ENCODE data around the gene DCHS1.

The DCHS1 gene

DNA sequence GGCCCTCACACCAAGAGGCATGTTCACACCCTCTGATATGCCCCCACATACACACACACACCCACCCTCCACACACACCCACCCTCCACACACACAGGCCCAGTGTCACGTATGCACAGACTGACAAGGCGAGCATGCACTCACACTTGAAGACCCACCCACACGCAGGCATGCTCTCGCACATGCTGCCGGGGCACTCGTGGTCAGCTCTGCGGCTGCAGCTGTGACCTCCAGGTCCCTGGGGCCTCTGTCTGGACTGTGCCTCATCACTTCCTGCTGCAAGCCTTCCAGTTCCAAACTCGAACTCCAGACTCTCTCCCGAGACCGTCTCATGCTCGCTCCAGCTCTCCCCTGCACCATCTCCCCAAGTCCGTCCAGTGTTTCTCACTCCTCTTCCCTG lies 9.5 kb downstream of the DCHS1 start:
- DNase-seq (ENCODE audit: low read depth): peak; percentile 61

DNA sequence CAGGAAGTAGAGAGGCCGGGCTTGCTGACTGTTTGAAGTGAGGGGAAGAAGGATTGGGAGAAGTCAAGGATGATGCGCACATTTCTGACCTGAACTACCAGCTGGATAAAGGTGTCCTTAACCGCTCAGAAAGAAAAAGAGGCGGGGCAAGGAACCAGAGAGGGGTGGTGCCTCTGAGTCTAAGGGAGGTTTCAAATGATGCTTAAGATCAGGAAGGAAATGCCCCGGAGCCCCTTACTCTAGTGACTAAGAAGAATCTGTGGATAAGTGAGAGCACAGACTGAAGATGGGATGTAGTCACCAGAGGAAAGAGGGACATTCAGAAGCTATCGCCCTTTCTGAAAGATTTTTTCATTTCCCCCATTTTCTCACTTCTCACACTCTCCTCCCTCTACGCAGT lies 12.7 kb downstream of the DCHS1 start:
- no peak for DNase-seq (ENCODE audit: low read depth)

DNA sequence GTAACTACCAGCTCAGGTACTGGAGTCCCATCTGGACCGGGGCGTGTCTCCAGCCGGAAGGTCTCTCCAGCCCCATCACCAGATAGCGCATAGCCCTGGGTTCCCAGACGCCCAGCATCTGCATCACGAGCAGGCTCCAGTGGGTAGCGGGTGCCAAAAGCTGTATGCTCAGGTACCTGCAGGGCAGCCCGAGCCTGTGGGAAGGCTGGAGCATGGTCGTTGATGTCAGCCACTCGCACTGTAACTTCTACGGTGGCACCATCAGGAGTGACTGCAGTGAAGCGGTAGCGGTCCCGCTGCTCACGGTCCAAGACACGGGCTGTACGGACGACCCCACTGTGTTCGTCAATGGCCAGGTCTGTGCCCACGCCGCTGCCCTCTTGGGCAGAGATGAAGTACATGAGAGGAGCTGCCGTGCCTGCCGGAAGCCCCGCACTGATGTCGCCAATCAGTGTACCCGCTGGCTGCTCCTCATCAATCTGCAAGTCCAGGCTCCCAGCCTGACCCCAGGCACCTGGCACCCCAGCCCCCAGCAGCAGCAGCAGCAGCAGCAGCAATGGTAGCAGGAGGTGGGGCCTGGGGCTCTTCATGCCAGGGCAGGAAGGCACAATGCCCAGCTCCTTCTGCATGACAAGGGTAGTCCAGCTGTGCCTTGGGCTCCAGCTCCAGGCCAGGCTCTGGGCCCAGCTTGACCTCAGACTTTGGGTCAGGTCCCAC lies 14.5 kb downstream of the DCHS1 start:
- DNase-seq (ENCODE audit: low read depth): no peak

DNA sequence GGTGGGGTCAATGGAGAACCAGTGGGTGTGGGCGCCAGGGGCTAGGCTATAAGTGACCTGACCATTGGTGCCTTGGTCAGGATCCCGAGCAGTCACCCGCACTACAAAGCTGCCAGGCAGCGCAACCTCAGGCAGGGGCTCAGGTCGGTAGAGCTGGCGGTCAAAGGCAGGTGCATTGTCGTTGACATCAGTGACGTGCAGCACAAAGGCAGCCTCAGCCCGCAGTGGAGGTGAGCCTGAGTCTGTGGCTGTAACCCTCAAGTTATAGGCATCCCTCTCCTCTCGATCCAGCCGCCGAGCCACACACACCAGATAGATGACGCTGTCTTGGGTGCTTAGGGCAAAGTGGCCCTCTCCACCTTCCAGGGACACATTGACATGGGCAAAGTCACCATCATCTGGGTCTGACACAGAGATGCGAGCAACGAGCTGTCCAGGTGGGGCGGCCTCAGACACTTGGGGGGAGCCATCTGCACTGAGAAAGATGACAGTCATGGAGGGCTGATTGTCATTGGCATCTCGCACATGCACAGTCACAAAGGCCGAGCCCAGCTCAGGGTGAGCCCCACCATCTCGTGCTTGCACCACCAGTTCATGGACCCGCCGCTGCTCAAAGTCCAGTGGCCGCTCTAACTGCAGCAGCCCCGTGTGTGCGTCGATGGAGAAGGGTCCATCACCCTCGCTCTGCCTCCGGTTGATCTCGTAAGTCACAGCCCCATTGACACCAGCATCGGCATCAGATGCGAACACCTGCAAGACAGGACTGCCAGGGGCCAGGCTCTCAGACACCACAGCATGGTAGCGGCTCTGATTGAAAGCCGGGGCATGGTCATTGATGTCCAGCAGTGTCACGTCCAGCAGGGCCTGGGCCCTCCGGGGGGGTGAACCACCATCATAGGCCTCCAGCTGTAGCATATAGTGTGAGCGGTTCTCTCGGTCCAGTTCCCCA lies 15.3 kb downstream of the DCHS1 start:
- no peak for DNase-seq (ENCODE audit: low read depth)

DNA sequence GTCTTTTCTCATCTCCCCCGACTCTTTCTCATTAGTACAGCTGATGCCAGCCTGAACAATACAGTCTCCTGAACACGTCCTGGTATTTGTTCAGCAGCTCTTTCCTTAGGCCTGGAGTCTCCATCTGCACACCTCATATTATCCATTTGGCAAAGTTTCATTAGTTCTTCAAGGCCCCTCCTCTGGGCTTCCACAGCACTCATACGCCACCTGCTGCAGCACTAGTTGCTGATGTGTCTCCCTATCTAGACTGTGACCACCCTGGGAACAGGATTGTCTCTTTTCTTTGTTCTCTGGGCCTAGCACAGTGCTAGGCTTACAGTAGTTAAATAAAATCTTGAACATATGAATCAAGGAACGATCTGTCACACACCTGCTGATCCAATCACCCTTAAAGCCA lies 17.2 kb downstream of the DCHS1 start:
- no peak for DNase-seq (ENCODE audit: low read depth)

DNA sequence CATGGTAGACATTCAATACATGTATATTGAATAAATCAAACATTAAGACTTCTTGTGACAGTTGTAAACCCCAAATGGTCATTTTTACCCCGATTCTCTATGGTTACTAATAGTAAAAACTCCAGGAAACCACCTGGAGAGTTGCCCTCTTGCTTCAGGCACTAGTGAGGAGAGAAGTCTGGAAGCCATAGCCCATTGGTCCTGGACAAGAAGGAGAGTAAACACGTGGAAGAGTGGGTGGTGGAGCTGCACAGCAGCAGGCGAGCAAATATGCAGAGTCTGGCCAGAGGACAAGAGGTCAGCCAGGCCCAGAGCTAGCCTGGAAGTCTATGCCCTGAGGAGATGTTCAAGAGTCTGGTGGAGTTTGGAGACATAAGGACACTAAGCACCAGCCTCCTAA lies 17.7 kb downstream of the DCHS1 start:
- no peak for DNase-seq (ENCODE audit: low read depth)

GRCh38 chr11:6636480-6636879 lies 19.1 kb downstream of the DCHS1 start:
- no peak for DNase-seq (ENCODE audit: low read depth)

DNA sequence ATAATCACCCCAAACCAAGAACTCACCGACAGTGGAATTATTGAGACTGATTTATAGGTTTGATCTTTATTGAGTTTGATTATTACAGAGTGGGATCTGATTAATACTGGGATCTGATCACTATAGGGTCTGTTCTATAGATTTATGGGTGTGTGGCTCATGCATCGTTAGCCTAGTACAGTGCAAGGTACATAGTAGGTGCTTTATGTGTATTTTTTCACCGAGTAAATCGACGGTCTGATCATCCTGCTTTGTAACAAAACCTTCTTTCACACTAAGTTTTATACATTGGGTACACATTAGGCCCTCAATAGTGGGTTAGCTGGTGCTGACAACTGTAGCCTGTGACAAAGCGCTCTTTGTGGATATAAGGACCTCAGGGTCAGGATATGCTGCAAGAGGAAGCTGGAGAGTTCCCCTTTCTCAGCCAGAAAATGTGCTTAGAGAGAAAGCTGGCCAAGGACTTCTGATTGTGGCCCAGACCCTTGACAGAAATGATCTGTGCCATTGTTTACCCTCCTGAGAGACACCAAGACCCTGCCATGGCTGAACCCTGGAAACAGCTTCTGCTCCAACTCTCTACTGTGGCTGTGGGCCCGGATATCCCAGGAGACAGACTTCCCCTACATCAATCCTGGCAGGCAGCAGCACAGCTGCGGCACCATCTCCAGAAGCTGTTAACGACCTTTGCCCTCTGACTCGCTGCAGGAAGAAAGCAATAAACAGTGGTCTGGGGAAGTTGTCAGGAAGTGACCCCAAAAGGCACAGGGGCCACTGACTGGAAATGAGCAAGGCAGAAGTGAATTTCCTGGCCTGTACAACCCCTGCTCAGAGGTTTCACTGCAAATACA lies 20.3 kb downstream of the DCHS1 start:
- DNase-seq (ENCODE audit: low read depth): no peak

DNA sequence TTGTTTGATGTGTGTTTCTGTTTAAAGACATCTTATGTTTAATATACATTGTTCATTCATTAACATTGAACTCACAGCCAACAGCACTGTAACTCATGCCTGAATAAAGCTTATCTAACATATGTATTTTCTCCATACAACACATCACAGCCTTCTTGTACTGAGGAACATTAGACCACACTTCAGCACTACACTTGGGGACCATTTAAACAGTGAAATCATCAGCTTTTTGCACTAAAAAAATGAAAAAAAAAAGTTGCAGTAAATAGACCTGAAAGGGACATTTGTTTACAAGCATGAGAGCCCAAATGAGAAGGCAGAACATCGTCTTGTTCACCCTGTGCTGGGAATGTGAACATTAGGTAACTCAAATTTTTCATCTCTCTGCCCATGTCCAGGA lies 21.1 kb downstream of the DCHS1 start:
- no peak for DNase-seq (ENCODE audit: low read depth)

- DNase-seq (ENCODE audit: low read depth): no peak
These were observed 21.9 kb downstream of the DCHS1 start for GRCh38 chr11:6633422-6634408.

- no peak for DNase-seq (ENCODE audit: low read depth)
These were observed 23.2 kb downstream of the DCHS1 start for GRCh38 chr11:6632116-6633073.

GRCh38 chr11:6631361-6631890 lies 24.2 kb downstream of the DCHS1 start:
- no peak for DNase-seq (ENCODE audit: low read depth)

DNA sequence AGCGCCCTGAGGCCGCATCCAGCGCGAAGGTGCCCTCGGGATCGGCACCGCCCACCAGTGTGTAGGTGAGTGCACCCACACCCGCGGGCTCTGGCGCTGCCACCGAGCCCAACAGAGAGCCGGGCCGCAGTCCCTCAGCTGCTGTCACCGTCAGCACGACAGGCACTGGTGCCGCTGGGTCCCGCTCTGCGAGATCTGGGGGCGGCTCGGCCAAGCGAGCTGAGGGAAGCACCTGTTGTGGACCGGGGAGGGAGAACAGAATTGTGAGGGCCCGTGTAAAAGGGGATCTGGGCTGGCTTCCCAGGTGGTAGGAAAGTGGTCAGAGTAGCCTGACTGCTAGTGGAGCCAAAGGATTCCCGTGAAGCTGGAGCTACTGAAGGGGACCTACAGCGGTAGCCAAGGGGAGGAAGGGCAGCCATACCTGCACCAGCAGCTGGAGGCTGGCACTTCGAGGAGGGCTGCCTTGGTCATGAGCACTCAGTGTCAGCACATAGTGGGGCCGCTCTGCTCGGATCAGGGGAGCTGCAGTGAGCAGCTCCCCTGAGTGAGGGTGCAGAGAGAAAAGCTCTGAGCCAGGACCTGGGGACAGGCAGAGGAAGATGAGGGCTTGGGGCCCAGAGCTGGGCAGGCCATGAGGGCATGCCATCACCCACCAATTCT lies 24.8 kb downstream of the DCHS1 start:
- DNase-seq (ENCODE audit: low read depth): no peak

GRCh38 chr11:6629892-6630631 lies 25.5 kb downstream of the DCHS1 start:
- no peak for DNase-seq (ENCODE audit: low read depth)

DNA sequence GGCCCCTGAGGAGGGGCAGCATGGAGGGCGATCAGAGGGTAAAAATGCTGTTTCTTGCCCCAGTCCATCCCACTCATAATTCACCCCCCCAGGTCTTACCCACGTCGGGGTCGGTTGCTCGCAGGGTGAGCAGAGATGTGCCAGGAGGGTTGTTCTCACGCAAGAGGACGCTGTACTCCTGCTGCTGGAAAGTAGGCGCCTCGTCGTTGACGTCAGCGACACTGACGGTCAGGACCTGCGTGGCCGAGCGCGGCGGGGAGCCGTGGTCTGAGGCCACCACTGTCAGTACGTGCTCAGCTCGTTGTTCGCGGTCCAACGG lies 26.1 kb downstream of the DCHS1 start:
- DNase-seq (ENCODE audit: low read depth): no peak

- DNase-seq (ENCODE audit: low read depth): no peak
These were observed 27.1 kb downstream of the DCHS1 start for GRCh38 chr11:6628526-6628925.

GRCh38 chr11:6627762-6628241 lies 27.8 kb downstream of the DCHS1 start:
- DNase-seq (ENCODE audit: low read depth): no peak

DNA sequence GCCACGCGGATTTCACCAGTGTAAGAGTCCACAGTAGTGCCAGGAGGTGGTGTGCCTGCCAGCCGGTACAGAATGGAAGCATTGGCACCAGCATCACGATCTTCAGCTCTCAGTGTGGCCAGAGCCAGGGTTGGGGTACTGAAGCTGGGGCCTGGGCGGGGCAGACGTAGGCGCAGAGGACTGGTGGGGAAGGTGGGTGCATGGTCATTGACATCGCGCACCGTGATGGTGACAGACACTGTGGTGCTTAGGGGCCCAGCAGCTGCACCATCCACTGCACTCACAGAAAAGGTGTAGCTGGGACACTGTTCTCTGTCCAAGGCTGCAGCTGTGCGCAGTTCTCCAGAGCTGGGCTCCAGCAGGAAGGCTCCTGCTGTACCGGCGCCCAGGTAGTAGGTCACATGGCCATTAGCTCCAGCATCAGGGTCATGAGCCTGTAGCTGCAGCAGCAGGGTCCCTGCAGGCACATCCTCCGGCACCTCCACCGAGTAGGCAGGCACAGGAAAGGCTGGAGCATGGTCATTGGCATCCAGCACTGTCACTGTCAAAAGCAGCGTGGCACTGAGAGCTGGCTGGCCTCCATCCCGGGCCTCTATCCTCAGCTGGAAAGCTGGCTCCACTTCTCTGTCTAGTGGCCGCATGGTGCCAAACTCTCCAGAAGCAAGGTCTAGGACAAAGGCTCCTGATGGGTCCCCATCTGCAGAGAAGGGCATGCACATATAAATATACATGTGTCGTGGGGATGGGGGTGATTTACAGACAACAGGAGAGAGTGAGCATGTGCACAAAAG lies 28.4 kb downstream of the DCHS1 start:
- no peak for DNase-seq (ENCODE audit: low read depth)

All from CMK (cell line).